HG03520 (cell line): ENCODE data around the gene TDRD3.
"Not testable (repeated sequence)": the region's sequence is repeated elsewhere in the genome, so short reads cannot be mapped to it uniquely, and the experiment has no call there.

Source experiments
- ATAC-seq: cut with Tn5 transposase; IDR thresholded peaks from one replicate; pipeline ENCODE4 v1.9.1; 2021; ENCODE audit warnings: mild to moderate bottlenecking, moderate library complexity; ENCODE audit not compliant: unreplicated experiment

TDRD3 gene

GRCh38 chr13:60398379-60398891 is 1.4 kb downstream of the TDRD3 start:
- ATAC-seq = no peak

GRCh38 chr13:60398907-60399589 is 2.0 kb downstream of the TDRD3 start:
- ATAC-seq = no peak

- ATAC-seq = no peak
Observed at GRCh38 chr13:60402022-60402421, 5.0 kb downstream of the TDRD3 start.

- ATAC-seq = no peak
Observed at GRCh38 chr13:60407095-60407494, 10.1 kb downstream of the TDRD3 start.

GRCh38 chr13:60407852-60408251 is 10.8 kb downstream of the TDRD3 start:
- not testable (repeated sequence) for ATAC-seq

- ATAC-seq = not testable (repeated sequence)
Observed at GRCh38 chr13:60409574-60410292, 12.7 kb downstream of the TDRD3 start.

- ATAC-seq = no peak
Observed at GRCh38 chr13:60410299-60410698, 13.3 kb downstream of the TDRD3 start.

GRCh38 chr13:60411464-60411863 is 14.4 kb downstream of the TDRD3 start:
- ATAC-seq = no peak

GRCh38 chr13:60411983-60412382 is 15.0 kb downstream of the TDRD3 start:
- ATAC-seq = no peak

- no peak for ATAC-seq
Observed at GRCh38 chr13:60412909-60413616, 16.0 kb downstream of the TDRD3 start.

- no peak for ATAC-seq
Observed at GRCh38 chr13:60414177-60414576, 17.2 kb downstream of the TDRD3 start.

- no peak for ATAC-seq
Observed at GRCh38 chr13:60417734-60418133, 20.7 kb downstream of the TDRD3 start.

GRCh38 chr13:60418954-60419353 is 21.9 kb downstream of the TDRD3 start:
- no peak for ATAC-seq

- no peak for ATAC-seq
Observed at GRCh38 chr13:60425332-60425731, 28.3 kb downstream of the TDRD3 start.

GRCh38 chr13:60426075-60426474 is 29.1 kb downstream of the TDRD3 start:
- no peak for ATAC-seq

GRCh38 chr13:60427285-60427684 is 30.3 kb downstream of the TDRD3 start:
- peak; percentile 29 for ATAC-seq

- ATAC-seq = peak; percentile 76
Observed at GRCh38 chr13:60431108-60431700, 34.2 kb downstream of the TDRD3 start.

- no peak for ATAC-seq
Observed at GRCh38 chr13:60433505-60433904, 36.5 kb downstream of the TDRD3 start.

- no peak for ATAC-seq
Observed at GRCh38 chr13:60435762-60436374, 38.8 kb downstream of the TDRD3 start.

GRCh38 chr13:60439201-60439600 is 42.2 kb downstream of the TDRD3 start:
- ATAC-seq = no peak

- no peak for ATAC-seq
Observed at GRCh38 chr13:60441761-60442160, 44.7 kb downstream of the TDRD3 start.
